K562 (cell line): ENCODE results near the gene URI1. TPM values are rescaled to one million over a fixed set of nuclear protein-coding genes. Genes with fewer than 3 reads are reported as not detected.
"Not testable (repeated sequence)": the region's sequence is repeated elsewhere in the genome, so short reads cannot be mapped to it uniquely, and the experiment has no call there.

Source experiments
- ATAC-seq: fragments of 200-7000 bp; cut with Tn5 transposase; 3 replicates; pipeline ENCODE4 v1.9.1; 2020; ENCODE audit warnings: moderate library complexity
- BruUV-seq: library from RNA; stranded (reverse); fragments of 400-500 nt; replicated peaks from 2 replicates; lab custom pipeline; 2021; lab: Mats Ljungman, UMichigan
- CTCF ChIA-PET: fragments of 300-600 bp; formaldehyde crosslinking; extraction: SDS; loops from one replicate; lab custom pipeline; 2021; ENCODE audit warnings: low intra/inter-chr PET ratio; lab: Yijun Ruan, JAX
- POLR2A ChIA-PET: fragments of 300-600, 350-650 bp; sonication (Branson Sonifier 250); formaldehyde crosslinking; extraction: SDS; loops from one replicate; lab custom pipeline; 2021; ENCODE audit warnings: antibody characterized with exemption, inconsistent platforms; lab: Yijun Ruan, JAX
- DNase-seq, 4 experiments: peaks; one replicate each; pipeline versions ENCODE4 v3.0.0 to v3.0.0-alpha.2; 2011 to 2018; ENCODE audit warnings: low spot score in 3 of 4, mixed read lengths in 3 of 4; ENCODE audit errors: extremely low read depth in 1 of 4
- FAIRE-seq: peaks from 2 replicates; lab custom pipeline; 2011; peaks lifted over from hg19 to GRCh38; lab: Jason Lieb, UNC
- H2AFZ ChIP-seq: 2 replicates; pipeline ENCODE4 v1.6.0; 2011; ENCODE audit warnings: low read depth, low read length, control low read depth, inconsistent platforms
- H3K27ac ChIP-seq: fragments of 200-600 bp; 3 replicates; pipeline ENCODE4 v1.8.0; 2011; ENCODE audit warnings: low read depth, mild to moderate bottlenecking, control low read depth, inconsistent platforms, low read length, moderate library complexity, mixed read lengths; ENCODE audit errors: extremely low read depth
- H3K27me3 ChIP-seq, 2 experiments: fragments of 300-600 bp in 1 of 2; 2 replicates in 1 of 2; 3 replicates in 1 of 2; pipeline versions ENCODE4 v1.6.0 to v1.8.0; 2011; ENCODE audit warnings: inconsistent platforms in 2 of 2, low read length in 2 of 2, mild to moderate bottlenecking in 1 of 2, mixed read lengths in 1 of 2, moderate library complexity in 1 of 2; ENCODE audit not compliant: control insufficient read depth in 2 of 2, insufficient read depth in 2 of 2
- H3K36me3 ChIP-seq: fragments of 300-600 bp; 3 replicates; pipeline ENCODE4 v1.8.0; 2011; ENCODE audit warnings: mild to moderate bottlenecking, low read length, inconsistent platforms; ENCODE audit not compliant: control insufficient read depth, insufficient read depth
- H3K4me1 ChIP-seq, 2 experiments: fragments of 200-600 bp in 1 of 2; replicated peaks in 1 of 2; 2 replicates in 1 of 2; 3 replicates in 1 of 2; pipeline versions ENCODE4 v1.5.1 to v1.8.0; 2011; ENCODE audit warnings: inconsistent platforms in 2 of 2, low read length in 2 of 2, mild to moderate bottlenecking in 1 of 2, mixed read lengths in 1 of 2, moderate library complexity in 1 of 2; ENCODE audit not compliant: control insufficient read depth in 2 of 2, insufficient read depth in 2 of 2
- H3K4me2 ChIP-seq: 2 replicates; pipeline ENCODE4 v1.6.1; 2011; ENCODE audit warnings: low read length, control low read depth, inconsistent platforms, mixed read lengths; ENCODE audit not compliant: insufficient read depth
- H3K4me3 ChIP-seq: fragments of 200-600 bp; sonication (generic), shearing (Covaris generic); 2 replicates; pipeline ENCODE4 v1.5.1; 2016; ENCODE audit warnings: control low read depth, inconsistent platforms
- H3K79me2 ChIP-seq: fragments of 200-600 bp; 3 replicates; pipeline ENCODE4 v1.8.0; 2011; ENCODE audit warnings: low read length, inconsistent platforms; ENCODE audit not compliant: control insufficient read depth, insufficient read depth
- H3K9ac ChIP-seq, 2 experiments: 2 replicates each; pipeline versions ENCODE4 v1.6.0 to v1.6.1; 2011; ENCODE audit warnings: low read depth in 2 of 2, low read length in 2 of 2, control low read depth in 1 of 2, inconsistent platforms in 1 of 2, mild to moderate bottlenecking in 1 of 2, mixed read lengths in 1 of 2; ENCODE audit not compliant: insufficient read depth in 1 of 2
- H3K9me1 ChIP-seq: one replicate; pipeline ENCODE4 v1.6.0; 2011; ENCODE audit warnings: inconsistent platforms, mild to moderate bottlenecking, low read length, moderate library complexity; ENCODE audit not compliant: control insufficient read depth, insufficient read depth
- H3K9me3 ChIP-seq: replicated peaks from 2 replicates; pipeline ENCODE4 v1.5.1; 2011; ENCODE audit warnings: low read depth, low read length, inconsistent platforms; ENCODE audit not compliant: control insufficient read depth, insufficient read depth
- H4K20me1 ChIP-seq: replicated peaks from 2 replicates; pipeline ENCODE4 v1.6.1; 2011; ENCODE audit warnings: low read length, inconsistent platforms, mixed read lengths; ENCODE audit not compliant: control insufficient read depth, insufficient read depth
- ETV1 ChIP-seq: fragments of 450-650 bp; conservative IDR thresholded peaks from 2 replicates; pipeline ENCODE4 v1.6.1; 2016; ENCODE audit warnings: missing genetic modification characterization, control low read depth, low read depth, missing compliant biosample characterization
- TAF15 ChIP-seq: fragments of 200-400 bp; formaldehyde crosslinking; IDR thresholded peaks from 2 replicates; pipeline ENCODE4 v1.6.1; 2017; ENCODE audit warnings: mild to moderate bottlenecking, low read depth, low read length, moderate library complexity
- TBP ChIP-seq: optimal IDR thresholded peaks from 2 replicates; pipeline ENCODE3; 2011; ENCODE audit warnings: low read depth, low read length, improper control_type of control experiment
- WGBS: fragments of 100-300 bp; shearing (Covaris generic); methylation state at CpG from one replicate; pipeline ENCODE4 v1.1.6; 2016; ENCODE audit warnings: low coverage, mixed read lengths; ENCODE audit not compliant: insufficient coverage; ENCODE audit errors: missing lambda C conversion rate; 5-methylcytosine and 5-hydroxymethylcytosine counted together
- in situ Hi-C: fragments of 300-500 bp; cut with MboI; formaldehyde crosslinking; loops from 4 replicates; pipeline ENCODE4 v1.15.0; 2018; ENCODE audit warnings: inconsistent platforms, mixed read lengths
- intact Hi-C: fragments of 100-400 bp; cut with micrococcal nuclease; formaldehyde crosslinking; loops from 2 replicates; pipeline ENCODE4 v1.14.2; 2022
- polyA plus RNA-seq, 8 experiments: library from polyadenylated mRNA; depleted of rRNA in 4 of 8; stranded (reverse) in 5 of 8; unstranded in 3 of 8; fragments of >200 nt; fragmentation: Nextera tagmentation in 2 of 8; fragmentation: Illumina TruSeq in 1 of 8; extraction: Ambion mirVana in 2 of 8; extraction: Trizol in 1 of 8; gene quantifications; 2 replicates each; pipeline versions ENCODE4 v1.2.1 to v1.2.3, GENCODE V29; 2011 to 2014; ENCODE audit warnings: inconsistent platforms in 1 of 8, missing spikeins in 1 of 8
- total RNA-seq, 7 experiments: library from RNA; depleted of rRNA in 6 of 7; stranded (reverse); fragments of >200 nt in 6 of 7; fragmentation: Illumina TruSeq in 2 of 7; extraction: Trizol in 2 of 7; gene quantifications; 2 replicates each; pipeline versions ENCODE4 v1.2.1 to v1.2.3, GENCODE V29; 2011 to 2021; ENCODE audit warnings: low replicate concordance in 1 of 7
- TF ChIP-seq, protein P1 (sequence below): fragments of 450-650 bp; formaldehyde crosslinking; IDR thresholded peaks from 2 replicates; pipeline ENCODE4 v1.4.0; 2020; ENCODE audit warnings: mild to moderate bottlenecking, mixed read lengths

Gene URI1
- total and polyA plus RNA-seq, 9 of the 15 experiments (the other 6 are each of a cell fraction or from before 2014, with no cell fraction given), result 16.9 to 87.4 (median 63.9) TPM

DNA sequence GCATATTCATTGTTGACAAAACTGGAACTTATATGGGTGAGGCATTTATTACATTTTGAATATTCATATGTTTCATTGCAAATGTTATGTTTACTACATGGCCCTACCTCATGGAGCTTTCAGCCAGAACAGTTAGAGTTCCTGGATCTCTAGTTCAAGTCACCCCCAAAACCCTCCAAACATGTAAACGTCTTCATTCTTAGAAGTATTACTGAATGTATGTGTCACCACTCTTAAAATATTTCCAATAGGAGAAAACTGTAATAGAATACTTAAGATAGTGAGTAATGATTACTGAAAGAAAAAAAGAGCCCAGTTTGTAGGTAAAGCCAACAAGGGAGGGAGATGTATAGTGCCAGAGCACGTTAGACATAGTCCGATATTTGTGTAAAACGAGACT is 23.5 kb downstream of the URI1 start:
- no TSS peak for BruUV-seq
- no peaks in the 10 kb centered on the region for H3K9me1 ChIP-seq
- no peak for DNase-seq
- ChIA-PET CTCF (no interaction called here), POLR2A (interaction anchor here (0.9 to 1.4 kb wide), 2 partner anchors 10 to 15 kb away, joined by 3 to 4 read pairs; no protein-coding TSS in a partner anchor)
- no peak overlapping the region for H3K27ac ChIP-seq
- H4K20me1 ChIP-seq, result peaks cover 34% of the 10 kb centered on the region; the same call in 1 of the 2 replicates
- peaks cover 98% of the 10 kb centered on the region for H3K79me2 ChIP-seq
- TF ChIP-seq TAF15 (no peak), ETV1 (tag) (no peak), TBP (no peak)
- in situ Hi-C loops, result no loop called here
- intact Hi-C loops, result no loop called here
- WGBS, result 54% methylated on average over 4 of the region's 4 CpGs
- H3K9ac ChIP-seq, result no peak overlapping the region
- no peak for FAIRE-seq
- H3K36me3 ChIP-seq, result no peaks in the 10 kb centered on the region
- no peak for ATAC-seq
- no peaks in the 10 kb centered on the region for H3K9me3 ChIP-seq
- H3K4me2 ChIP-seq, result no peak overlapping the region
- no peak overlapping the region for H3K4me3 ChIP-seq
- no peaks in the 10 kb centered on the region for H3K27me3 ChIP-seq
- H2AFZ ChIP-seq, result no peak overlapping the region
- H3K4me1 ChIP-seq, result peaks cover 5 to 28% of the 10 kb centered on the region in 2 experiments; a peak in 4 of 5 replicates

DNA sequence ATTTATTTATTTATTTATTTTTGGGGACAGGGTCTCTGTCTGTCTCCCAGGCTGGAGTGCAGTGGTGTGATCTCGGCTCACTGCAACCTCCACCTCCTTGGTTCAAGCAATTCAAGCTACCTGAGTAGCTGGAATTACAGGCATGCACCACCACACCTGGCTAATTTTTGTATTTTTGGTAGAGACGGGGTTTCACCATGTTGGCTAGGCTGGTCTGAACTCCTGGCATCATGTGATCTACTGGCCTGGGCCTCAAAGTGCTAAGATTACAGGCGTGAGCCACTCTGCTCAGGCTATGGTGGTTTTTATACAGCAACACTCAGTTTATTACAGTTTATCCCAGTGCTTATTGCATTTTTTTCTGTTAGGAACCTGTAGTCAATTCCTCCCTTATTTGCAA is 24.1 kb downstream of the URI1 start:
- peak; percentile 33; the same call in 2 of the 3 replicates for ATAC-seq
- BruUV-seq, H3K27me3 ChIP-seq, intact Hi-C loops: not testable (repeated sequence)
- POLR2A ChIA-PET, result interaction anchor here (0.5 to 1.7 kb wide), 5 partner anchors 10 to 217 kb away, joined by 3 to 4 read pairs (median 3); no protein-coding TSS in a partner anchor
- TF ChIP-seq, protein P1, sequence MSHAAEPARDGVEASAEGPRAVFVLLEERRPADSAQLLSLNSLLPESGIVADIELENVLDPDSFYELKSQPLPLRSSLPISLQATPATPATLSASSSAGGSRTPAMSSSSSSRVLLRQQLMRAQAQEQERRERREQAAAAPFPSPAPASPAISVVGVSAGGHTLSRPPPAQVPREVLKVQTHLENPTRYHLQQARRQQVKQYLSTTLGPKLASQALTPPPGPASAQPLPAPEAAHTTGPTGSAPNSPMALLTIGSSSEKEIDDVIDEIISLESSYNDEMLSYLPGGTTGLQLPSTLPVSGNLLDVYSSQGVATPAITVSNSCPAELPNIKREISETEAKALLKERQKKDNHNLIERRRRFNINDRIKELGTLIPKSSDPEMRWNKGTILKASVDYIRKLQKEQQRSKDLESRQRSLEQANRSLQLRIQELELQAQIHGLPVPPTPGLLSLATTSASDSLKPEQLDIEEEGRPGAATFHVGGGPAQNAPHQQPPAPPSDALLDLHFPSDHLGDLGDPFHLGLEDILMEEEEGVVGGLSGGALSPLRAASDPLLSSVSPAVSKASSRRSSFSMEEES, result peak; percentile 64
- TF ChIP-seq, all 486 proteins: peak for 1; not testable (repeated sequence) for 485
- Histone ChIP-seq H4K20me1 (peaks cover 37% of the 10 kb centered on the region; the same call in 1 of the 2 replicates), H3K4me1 (peaks cover 5 to 28% of the 10 kb centered on the region in 2 experiments; a peak in 4 of 5 replicates), H3K79me2 (peaks cover 98% of the 10 kb centered on the region)
- H3K9me3 ChIP-seq, DNase-seq, in situ Hi-C loops, H3K36me3 ChIP-seq, FAIRE-seq, H3K27ac ChIP-seq, H3K4me3 ChIP-seq, H2AFZ ChIP-seq, H3K4me2 ChIP-seq, H3K9me1 ChIP-seq, H3K9ac ChIP-seq, CTCF ChIA-PET: not testable (repeated sequence)
- WGBS, result 73% methylated on average over 3 of the region's 3 CpGs
